C4-2B (cell line): ENCODE data around the gene MYCBP.

Experiments
- H3K27ac ChIP-seq: fragments of 450-650 bp; 2 replicates; pipeline ENCODE4 v1.5.1; 2017
- CTCF ChIP-seq: fragments of 450-650 bp; conservative IDR thresholded peaks from 2 replicates; pipeline ENCODE4 v1.5.1; 2017; ENCODE audit warnings: mild to moderate bottlenecking
- ZFX ChIP-seq: fragments of 450-650 bp; IDR thresholded peaks from 2 replicates; pipeline ENCODE4 v1.6.1; 2017

Gene MYCBP

DNA sequence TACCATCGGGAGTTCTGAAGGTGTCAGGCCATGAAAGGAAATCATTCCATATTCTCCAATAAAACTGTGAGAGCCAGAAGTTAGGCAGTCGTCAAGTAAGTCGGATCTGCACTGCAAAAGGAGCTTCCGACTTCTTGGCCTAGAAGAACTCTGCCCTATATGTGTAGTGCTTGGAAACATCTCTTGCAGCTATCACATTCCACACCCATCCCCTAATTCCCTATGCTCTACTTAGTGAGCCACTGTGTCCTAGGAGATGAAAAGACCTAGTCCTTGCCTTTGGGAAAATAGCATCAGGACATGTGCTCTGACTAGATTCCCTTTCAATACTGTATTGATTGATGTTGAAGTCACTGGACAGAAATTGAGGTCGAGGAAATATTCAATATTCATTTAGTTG, 16.4 kb upstream of the MYCBP start:
- no peak for TF ChIP-seq CTCF
- TF ChIP-seq ZFX = no peak
- H3K27ac ChIP-seq = no peak overlapping the region

- no peak overlapping the region for H3K27ac ChIP-seq
- TF ChIP-seq ZFX (no peak), CTCF (no peak)
Measured at GRCh38 chr1:38888423-38889333, 15.5 kb upstream of the MYCBP start.

- no peak overlapping the region for H3K27ac ChIP-seq
- TF ChIP-seq ZFX (no peak), CTCF (no peak)
Measured at GRCh38 chr1:38885092-38885491, 11.9 kb upstream of the MYCBP start.

GRCh38 chr1:38881487-38881886, 8.3 kb upstream of the MYCBP start, which contains the start of gene GJA9:
Gene GJA9, minus strand, starts transcription at chr1:38881587. Its CDS starts 5,489 bp downstream, at chr1:38876098.
- TF ChIP-seq ZFX (no peak), CTCF (no peak)
- H3K27ac ChIP-seq = no peak within 1 kb of the TSS

DNA sequence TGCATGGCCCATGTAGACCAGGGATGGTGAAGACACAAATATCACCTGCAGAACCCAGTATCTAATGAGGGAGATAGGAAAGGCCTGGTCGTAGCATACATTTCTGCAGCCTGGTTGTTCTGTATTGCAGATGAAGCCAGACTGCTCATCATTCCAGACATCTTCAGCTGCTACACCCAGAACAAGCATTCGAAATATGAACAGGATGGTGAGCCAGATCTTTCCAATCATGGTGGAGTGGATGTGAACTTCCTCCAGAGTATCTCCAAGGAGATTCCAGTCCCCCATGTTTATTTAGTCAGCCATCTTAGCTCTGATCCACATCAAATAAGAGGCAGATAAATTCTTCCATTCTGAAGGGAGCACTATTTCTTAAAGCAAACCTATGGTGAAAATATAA, 2.7 kb upstream of the MYCBP start:
- H3K27ac ChIP-seq = no peak overlapping the region
- TF ChIP-seq CTCF (no peak), ZFX (no peak)

GRCh38 chr1:38872401-38873026, 634 bp downstream of the MYCBP start:
- H3K27ac ChIP-seq = peak overlapping the region; percentile 75
- TF ChIP-seq CTCF = no peak
- TF ChIP-seq ZFX = 0 out of 2 replicates have a peak, but pooled peaks have one; percentile 33

GRCh38 chr1:38870996-38871395, 2.2 kb downstream of the MYCBP start:
- H3K27ac ChIP-seq = no peak overlapping the region
- TF ChIP-seq ZFX (no peak), CTCF (no peak)
